NCI-H345 treated with DMSO at 0.1 percent for 48 hours (cell line): Measurements from ENCODE around the gene NRF1.
"Not testable (repeated sequence)": the region's sequence is repeated elsewhere in the genome, so short reads cannot be mapped to it uniquely, and the experiment has no call there.

Experiments
- DNase-seq: peaks from one replicate; lab custom pipeline; 2025; ENCODE audit not compliant: unreplicated experiment; lab: John Stamatoyannopoulos, UW

Gene NRF1

GRCh38 chr7:129780974-129781927, 169.7 kb downstream of the NRF1 start:
- no peak for DNase-seq

DNA sequence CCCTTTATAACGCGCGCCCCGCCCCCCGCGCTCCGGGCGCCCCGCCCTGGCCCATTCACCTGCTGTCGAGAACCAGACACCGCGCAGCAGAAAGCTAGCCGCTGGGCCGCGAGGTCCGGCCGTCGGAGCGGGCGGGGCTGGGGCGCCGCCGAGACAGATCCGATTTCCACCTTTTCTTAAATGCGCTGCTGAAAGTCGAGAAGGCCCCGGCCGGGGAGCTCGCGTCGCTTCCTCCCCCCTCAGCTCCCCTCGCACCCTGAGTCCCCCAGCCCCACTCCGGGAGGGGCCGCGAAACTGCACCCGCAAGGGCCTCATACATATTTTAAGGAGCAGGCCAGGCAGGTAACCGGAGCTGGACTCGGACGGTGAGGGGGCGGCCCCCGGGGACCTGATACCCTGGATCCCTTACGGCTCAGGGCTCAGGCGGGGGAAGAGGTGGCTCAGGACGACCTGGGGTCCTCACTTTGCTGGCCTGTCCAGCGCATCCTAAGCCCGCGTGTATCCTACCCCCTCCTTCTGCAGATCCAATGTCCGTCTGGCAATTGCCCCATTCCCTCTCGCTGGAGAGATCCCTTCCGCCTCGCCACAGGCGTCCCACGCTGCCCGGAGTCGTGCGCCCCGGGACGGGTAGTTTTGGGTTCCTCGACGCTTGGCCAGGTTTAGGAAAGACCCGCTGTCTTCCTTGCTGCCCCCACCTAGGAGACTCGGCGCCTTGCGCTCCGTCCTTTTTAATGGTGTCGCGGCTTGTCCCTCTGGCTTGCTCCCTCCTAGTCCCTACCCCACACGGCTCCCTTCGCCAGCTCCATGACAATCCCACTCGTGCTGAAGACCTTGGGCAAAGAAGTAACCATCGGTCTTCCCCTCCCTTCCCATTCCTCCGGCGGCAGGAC, 170.7 kb downstream of the NRF1 start:
- no peak for DNase-seq

DNA sequence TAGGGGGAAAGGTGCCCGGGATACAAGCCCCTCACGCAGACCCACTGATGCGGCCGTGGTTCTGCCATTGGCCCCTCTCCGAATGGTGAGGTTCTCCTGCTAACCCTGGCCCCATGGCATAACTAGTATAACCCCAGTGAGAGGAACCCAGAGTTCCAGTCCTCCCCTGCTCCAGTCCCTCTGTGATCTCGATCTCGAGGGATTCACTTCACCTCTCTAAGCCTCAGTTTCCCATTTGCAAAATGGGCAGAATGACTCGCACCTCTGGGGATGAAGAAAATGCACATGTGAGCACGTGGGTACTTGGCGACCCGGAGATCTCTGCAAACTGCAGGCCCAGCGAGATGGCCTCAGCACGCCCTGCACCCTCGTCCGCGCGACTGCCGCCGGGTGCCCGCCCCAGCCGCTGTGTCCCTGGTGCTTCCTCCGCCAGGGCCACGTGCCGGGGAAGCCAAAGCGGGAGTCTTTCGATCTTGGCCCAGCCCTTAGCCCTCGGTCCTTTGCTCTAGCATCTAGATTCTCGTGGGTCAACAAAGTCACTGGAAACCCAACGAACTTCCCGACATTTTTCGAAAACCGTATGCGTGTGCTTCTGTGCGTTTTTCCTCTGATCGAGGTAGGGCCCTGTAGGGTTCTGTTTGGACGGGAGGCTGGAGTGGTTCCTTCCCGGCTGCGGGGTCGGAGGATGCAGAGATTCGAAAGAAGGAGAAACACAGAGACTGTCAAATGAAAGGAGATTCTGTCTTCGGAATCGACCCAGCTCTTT, 171.5 kb downstream of the NRF1 start:
- no peak for DNase-seq

DNA sequence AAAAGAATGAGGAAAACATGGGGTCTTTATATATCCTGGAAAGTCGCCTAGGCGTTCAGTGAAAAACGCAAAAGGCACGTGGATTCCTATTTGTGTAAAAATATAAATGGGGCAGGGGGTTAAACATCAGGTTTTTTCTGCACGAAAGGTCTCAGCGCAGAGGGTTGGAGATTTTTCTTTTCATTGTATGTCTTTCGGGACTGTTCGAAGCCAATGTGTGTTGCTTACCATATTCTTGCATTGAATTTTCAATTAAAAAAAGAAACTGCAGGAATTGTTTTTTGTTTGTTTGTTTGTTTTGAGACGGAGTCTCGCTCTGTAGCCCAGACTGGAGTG, 172.0 kb downstream of the NRF1 start:
- no peak for DNase-seq

- DNase-seq: no peak
Measured at GRCh38 chr7:129784437-129784782, 172.9 kb downstream of the NRF1 start.

GRCh38 chr7:129784783-129785684, 173.5 kb downstream of the NRF1 start:
- DNase-seq: no peak

GRCh38 chr7:129785685-129786514, 174.4 kb downstream of the NRF1 start:
- DNase-seq: no peak

GRCh38 chr7:129786825-129787563, 175.5 kb downstream of the NRF1 start:
- no peak for DNase-seq

GRCh38 chr7:129789000-129789399, 177.5 kb downstream of the NRF1 start:
- DNase-seq: no peak

- DNase-seq: no peak
Measured at GRCh38 chr7:129789652-129790051, 178.1 kb downstream of the NRF1 start.

GRCh38 chr7:129790136-129790535, 178.6 kb downstream of the NRF1 start:
- no peak for DNase-seq

GRCh38 chr7:129792721-129793120, 181.2 kb downstream of the NRF1 start:
- DNase-seq: no peak

DNA sequence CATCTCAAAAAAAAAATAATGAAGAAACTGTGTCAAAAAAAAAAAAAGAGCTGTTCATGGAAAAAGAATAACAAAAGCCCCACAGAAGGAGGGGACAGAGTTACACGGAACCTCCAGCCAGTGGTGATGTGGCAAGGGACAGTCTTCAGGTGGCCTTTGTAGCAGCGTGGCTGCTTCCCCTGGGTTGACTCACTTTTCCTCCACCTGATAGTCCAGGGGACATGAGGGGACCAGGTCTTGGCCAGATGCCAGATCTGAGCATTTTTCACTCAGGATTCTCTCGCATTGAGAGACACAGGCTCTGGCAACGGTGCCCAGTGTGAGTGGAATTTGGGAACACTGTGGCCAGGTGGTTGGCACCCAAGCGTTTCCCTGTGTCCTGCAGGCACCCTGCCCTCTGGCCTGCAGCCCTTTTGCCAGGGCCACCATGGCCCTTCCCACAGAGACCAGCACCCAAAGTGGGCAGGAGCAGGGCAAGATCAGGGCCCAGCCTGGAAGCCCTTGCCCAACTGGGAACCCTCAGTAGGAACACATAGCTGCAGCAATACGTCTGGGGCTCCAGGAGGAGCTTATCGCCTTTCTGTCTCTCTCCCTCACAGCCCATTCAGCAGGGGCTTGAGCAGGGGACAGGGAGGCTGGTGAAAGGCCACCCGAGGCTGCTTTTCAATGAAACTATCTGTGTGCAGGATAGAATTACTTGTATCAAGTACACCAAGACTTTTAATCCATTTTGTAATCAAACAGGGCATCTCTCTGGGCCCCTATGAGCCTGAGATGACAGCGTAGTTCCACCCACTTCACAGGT, 182.2 kb downstream of the NRF1 start:
- no peak for DNase-seq

GRCh38 chr7:129794461-129794860, 182.9 kb downstream of the NRF1 start:
- not testable (repeated sequence) for DNase-seq

GRCh38 chr7:129796186-129796775, 184.8 kb downstream of the NRF1 start:
- no peak for DNase-seq

- DNase-seq: no peak
Measured at GRCh38 chr7:129797214-129797789, 185.8 kb downstream of the NRF1 start.
